GM19025 (cell line): ENCODE data around the gene DHRS3.

Experiments
- ATAC-seq: cut with Tn5 transposase; IDR thresholded peaks from one replicate; pipeline ENCODE4 v1.9.1; 2021; ENCODE audit warnings: mild to moderate bottlenecking, low read depth, moderate library complexity; ENCODE audit not compliant: unreplicated experiment

Gene DHRS3

GRCh38 chr1:12600880-12601633, 17.0 kb downstream of the DHRS3 start:
- no peak for ATAC-seq

GRCh38 chr1:12600335-12600734, 17.7 kb downstream of the DHRS3 start:
- no peak for ATAC-seq

GRCh38 chr1:12599657-12600056, 18.4 kb downstream of the DHRS3 start:
- no peak for ATAC-seq

GRCh38 chr1:12598974-12599373, 19.0 kb downstream of the DHRS3 start:
- ATAC-seq, result no peak

GRCh38 chr1:12597792-12598191, 20.2 kb downstream of the DHRS3 start:
- no peak for ATAC-seq

- no peak for ATAC-seq
Observed at GRCh38 chr1:12596007-12596821, 21.8 kb downstream of the DHRS3 start.

GRCh38 chr1:12595757-12596006, 22.3 kb downstream of the DHRS3 start:
- no peak for ATAC-seq

GRCh38 chr1:12594966-12595756, 22.8 kb downstream of the DHRS3 start:
- no peak for ATAC-seq

GRCh38 chr1:12594490-12594889, 23.5 kb downstream of the DHRS3 start:
- ATAC-seq, result no peak

- ATAC-seq, result no peak
Observed at GRCh38 chr1:12593621-12594066, 24.4 kb downstream of the DHRS3 start.

- no peak for ATAC-seq
Observed at GRCh38 chr1:12592496-12592895, 25.5 kb downstream of the DHRS3 start.

- no peak for ATAC-seq
Observed at GRCh38 chr1:12591267-12591938, 26.6 kb downstream of the DHRS3 start.

GRCh38 chr1:12588695-12589094, 29.3 kb downstream of the DHRS3 start:
- no peak for ATAC-seq

- ATAC-seq, result no peak
Observed at GRCh38 chr1:12587981-12588640, 29.9 kb downstream of the DHRS3 start.

- ATAC-seq, result no peak
Observed at GRCh38 chr1:12585951-12586942, 31.8 kb downstream of the DHRS3 start.

- ATAC-seq, result no peak
Observed at GRCh38 chr1:12585536-12585935, 32.5 kb downstream of the DHRS3 start.

GRCh38 chr1:12584900-12585525, 33.0 kb downstream of the DHRS3 start:
- ATAC-seq, result no peak

- ATAC-seq, result no peak
Observed at GRCh38 chr1:12583484-12583883, 34.5 kb downstream of the DHRS3 start.

- ATAC-seq, result no peak
Observed at GRCh38 chr1:12582649-12583048, 35.4 kb downstream of the DHRS3 start.
